Activated CD4-positive, alpha-beta T cell treated with anti-CD3 and anti-CD28 coated beads, Interleukin-2, amount 50 U/mL, for 16 hours (primary cell): Measurements from ENCODE around the gene MBNL1.
A peak's percentile ranks its signal among the peaks of the same experiment; 100 is the strongest.

Experiments used
- DNase-seq: peaks from one replicate; pipeline ENCODE4 v3.0.0-alpha.2; 2020

The MBNL1 gene

DNA sequence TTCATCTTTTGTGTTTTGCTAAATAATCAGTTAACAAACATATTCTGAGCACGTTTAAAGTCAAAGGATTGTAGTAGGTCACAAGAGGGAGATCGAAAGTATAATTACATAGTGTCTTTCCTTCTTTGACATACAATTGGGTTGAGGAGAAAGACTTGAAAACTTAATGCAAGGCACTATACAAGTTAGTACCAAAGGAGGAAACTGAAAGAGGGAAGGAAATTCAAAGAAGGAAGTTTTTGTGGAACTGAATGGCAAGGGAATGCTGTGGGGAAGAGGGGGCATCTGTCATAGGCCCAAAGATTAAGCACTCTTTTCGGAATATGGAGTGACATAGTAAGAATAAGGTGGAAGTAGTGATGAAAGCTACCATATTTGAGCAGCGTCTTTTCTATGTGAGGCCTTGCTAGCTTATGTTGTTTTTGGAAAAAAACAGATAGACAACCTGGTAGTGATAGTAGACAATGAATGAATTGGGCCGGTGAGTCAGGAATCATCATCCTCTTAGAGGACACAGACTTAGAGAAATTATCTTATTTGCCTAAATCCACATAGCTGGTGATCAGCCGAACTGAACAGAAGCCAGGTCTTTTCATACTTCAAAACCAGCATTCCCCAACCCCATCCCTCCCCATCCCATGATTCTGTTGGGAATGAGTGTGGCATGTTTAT is 10.2 kb downstream of the MBNL1 start:
- no peak for DNase-seq

- no peak for DNase-seq
Measured at GRCh38 chr3:152279479-152279878, 10.8 kb downstream of the MBNL1 start.

DNA sequence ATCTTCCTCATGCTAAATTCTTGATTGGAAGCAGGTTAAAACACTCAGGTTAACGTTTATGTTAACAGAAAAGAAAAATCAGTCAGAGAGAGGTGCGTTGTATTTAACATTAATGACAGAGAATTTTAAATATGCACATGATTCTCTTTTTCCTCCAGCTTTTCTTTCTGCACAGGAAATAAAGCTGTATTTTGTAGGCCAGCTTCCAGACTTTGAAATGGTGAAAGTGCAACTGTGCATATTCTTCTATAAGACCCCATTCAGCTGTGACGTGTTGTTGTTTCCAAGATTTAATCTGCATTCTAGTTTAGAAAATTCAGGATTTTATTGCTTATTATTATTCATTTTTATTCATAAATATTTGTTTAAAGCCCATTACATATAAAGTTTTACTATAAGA is 11.8 kb downstream of the MBNL1 start:
- DNase-seq = no peak

DNA sequence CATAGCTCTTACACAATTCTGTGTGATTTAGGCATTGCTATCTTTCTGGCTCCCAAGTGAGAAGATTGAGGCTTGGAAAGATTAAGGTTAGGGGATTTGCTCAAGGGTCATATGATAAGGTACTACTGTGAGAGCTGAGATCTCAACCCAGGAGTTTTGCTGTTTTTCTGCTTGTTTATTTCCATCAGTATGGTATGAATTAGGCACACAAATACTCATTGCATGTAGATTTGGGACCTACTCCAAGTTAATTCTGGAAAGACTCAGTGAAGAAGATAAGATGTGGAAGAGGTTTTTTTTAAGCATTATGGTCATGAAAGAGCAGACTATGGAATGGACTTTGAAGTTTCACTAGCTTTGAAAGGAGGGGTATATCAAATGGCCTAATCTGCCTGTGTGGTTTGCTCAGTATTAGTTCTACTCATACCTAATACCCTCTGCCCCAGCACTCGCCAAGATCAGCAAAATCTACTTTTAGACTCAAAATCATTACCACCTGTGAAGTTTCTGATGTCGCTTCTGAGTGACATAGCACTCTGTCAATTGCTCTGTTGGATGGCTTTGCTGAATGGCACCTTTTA is 12.5 kb downstream of the MBNL1 start:
- peak; percentile 56 for DNase-seq

DNA sequence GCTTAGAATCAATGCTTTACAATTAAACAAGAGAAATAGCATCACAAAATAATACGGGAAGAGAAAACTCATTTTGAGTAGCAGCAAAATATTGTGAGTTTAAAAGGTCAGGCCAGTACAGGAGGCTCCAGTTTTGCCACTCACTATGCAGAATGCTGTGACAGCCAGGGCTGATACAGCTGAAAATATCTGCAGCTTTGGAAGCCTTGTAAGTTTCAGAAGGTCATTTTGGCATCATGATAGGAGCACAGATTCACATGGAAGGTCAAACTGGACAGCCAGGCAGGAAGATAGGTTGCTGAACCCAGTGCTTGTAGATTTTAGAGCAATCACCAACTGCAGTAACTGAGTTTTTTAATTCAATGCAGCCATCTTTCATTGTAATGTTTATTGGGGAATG is 14.1 kb downstream of the MBNL1 start:
- no peak for DNase-seq

GRCh38 chr3:152283492-152284381 is 15.0 kb downstream of the MBNL1 start:
- no peak for DNase-seq

- DNase-seq = peak; percentile 29
Measured at GRCh38 chr3:152284906-152285305, 16.2 kb downstream of the MBNL1 start.

- DNase-seq = no peak
Measured at GRCh38 chr3:152285509-152285908, 16.8 kb downstream of the MBNL1 start.

- no peak for DNase-seq
Measured at GRCh38 chr3:152287898-152288576, 19.3 kb downstream of the MBNL1 start.

- DNase-seq = no peak
Measured at GRCh38 chr3:152288681-152289080, 20.0 kb downstream of the MBNL1 start.

- no peak for DNase-seq
Measured at GRCh38 chr3:152289708-152290107, 21.0 kb downstream of the MBNL1 start.

DNA sequence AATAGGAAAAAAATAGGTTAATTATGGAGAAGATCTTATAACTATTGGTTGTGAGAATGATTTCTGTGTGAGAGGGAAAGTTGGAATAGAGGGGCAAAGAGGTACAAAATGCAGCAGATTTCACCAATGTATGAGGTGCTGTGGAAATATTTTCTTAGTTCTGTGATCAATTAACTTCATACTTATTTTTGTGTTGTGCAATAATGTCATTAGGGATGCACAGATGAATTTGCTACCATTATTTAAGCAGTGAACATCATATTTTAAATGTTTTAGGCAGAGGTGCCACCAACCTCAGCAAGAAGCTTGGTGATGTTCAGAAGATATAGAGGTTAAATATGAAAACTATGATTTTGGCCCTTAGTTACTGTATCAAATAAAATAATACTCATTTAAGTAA is 21.6 kb downstream of the MBNL1 start:
- no peak for DNase-seq

DNA sequence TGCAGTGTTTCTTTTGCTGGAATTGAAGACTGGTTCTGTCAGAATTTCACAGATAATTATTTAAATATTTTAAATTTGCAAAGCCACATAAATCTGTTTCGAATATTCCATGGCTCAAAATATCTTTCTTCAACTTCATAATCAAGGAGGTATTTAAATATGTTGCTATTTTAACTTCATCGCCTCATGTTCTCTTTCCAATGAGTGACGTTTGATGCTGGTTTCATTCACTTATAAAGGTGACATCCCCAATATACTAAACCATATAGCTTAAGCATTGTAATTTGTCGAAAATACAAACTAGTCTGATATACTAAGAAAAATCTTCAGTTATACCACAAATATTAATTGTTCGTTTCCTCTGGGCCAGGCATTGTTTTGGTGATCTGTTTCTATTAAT is 22.5 kb downstream of the MBNL1 start:
- no peak for DNase-seq

GRCh38 chr3:152291649-152292066 is 22.9 kb downstream of the MBNL1 start:
- DNase-seq = no peak

- no peak for DNase-seq
Measured at GRCh38 chr3:152292366-152292765, 23.6 kb downstream of the MBNL1 start.

GRCh38 chr3:152293347-152294006 is 24.7 kb downstream of the MBNL1 start:
- DNase-seq = no peak

GRCh38 chr3:152295344-152295743 is 26.6 kb downstream of the MBNL1 start:
- no peak for DNase-seq

- no peak for DNase-seq
Measured at GRCh38 chr3:152295806-152296205, 27.1 kb downstream of the MBNL1 start.

GRCh38 chr3:152296382-152296781 is 27.7 kb downstream of the MBNL1 start:
- DNase-seq = no peak

DNA sequence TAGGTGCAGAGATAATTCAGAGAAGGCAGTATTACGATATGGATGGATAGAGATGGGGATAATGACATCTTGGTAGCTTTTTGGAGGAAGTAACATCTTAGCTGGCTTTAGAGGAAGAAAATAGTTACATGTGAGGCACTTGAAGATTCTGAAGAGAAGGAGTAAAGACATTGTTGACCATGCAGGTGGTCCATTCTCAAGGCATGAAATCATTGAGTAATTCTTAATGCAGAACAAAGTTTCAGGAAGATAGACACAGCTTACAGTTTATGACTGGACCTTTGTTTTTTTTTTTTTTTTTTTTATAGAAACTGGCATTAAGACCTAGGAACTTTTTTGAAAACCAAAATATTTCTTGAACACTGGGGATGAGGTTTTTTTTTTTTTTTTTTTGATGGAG is 28.2 kb downstream of the MBNL1 start:
- no peak for DNase-seq

GRCh38 chr3:152298393-152299248 is 29.9 kb downstream of the MBNL1 start:
- peak; percentile 82 for DNase-seq
